Loucy (cell line): ENCODE measurements around the gene RRP1B.
"Not testable (repeated sequence)": the region's sequence is repeated elsewhere in the genome, so short reads cannot be mapped to it uniquely, and the experiment has no call there.

Experiments
- H2AFZ ChIP-seq: fragments of 200-600 bp; sonication (generic); 2 replicates; pipeline ENCODE4 v1.6.0; 2016; ENCODE audit warnings: antibody characterized with exemption, mild to moderate bottlenecking, low read length, moderate library complexity
- H3F3A ChIP-seq: fragments of 200-600 bp; 2 replicates; pipeline ENCODE4 v1.6.0; 2016; ENCODE audit warnings: antibody characterized with exemption, low read depth, mild to moderate bottlenecking
- H3K27me3 ChIP-seq: fragments of 200-600 bp; sonication (generic); 2 replicates; pipeline ENCODE4 v1.6.1; 2014; ENCODE audit warnings: low read length, mild to moderate bottlenecking; ENCODE audit not compliant: insufficient read depth, poor library complexity, severe bottlenecking
- H3K36me3 ChIP-seq: fragments of 200-600 bp; sonication (generic); 2 replicates; pipeline ENCODE4 v1.6.1; 2016; ENCODE audit warnings: low read length; ENCODE audit not compliant: insufficient read depth
- H3K4me1 ChIP-seq: fragments of 200-600 bp; sonication (generic); 2 replicates; pipeline ENCODE4 v1.5.1; 2014; ENCODE audit warnings: low read length, mild to moderate bottlenecking; ENCODE audit not compliant: insufficient read depth, poor library complexity, severe bottlenecking
- H3K4me2 ChIP-seq: fragments of 200-600 bp; sonication (generic); 2 replicates; pipeline ENCODE4 v1.6.0; 2014; ENCODE audit warnings: antibody characterized with exemption, low read length, low read depth, mild to moderate bottlenecking; ENCODE audit not compliant: poor library complexity, severe bottlenecking
- H3K4me3 ChIP-seq: fragments of 200-600 bp; sonication (generic); 2 replicates; pipeline ENCODE4 v1.5.1; 2014; ENCODE audit warnings: low read length, mild to moderate bottlenecking, mixed read lengths; ENCODE audit not compliant: poor library complexity, severe bottlenecking
- H3K79me2 ChIP-seq: fragments of 200-600 bp; sonication (generic); 2 replicates; pipeline ENCODE4 v1.6.1; 2014; ENCODE audit warnings: low read length; ENCODE audit not compliant: insufficient read depth
- H3K9ac ChIP-seq: fragments of 200-600 bp; sonication (generic); 2 replicates; pipeline ENCODE4 v1.6.0; 2014; ENCODE audit warnings: mild to moderate bottlenecking, low read depth, low read length, moderate library complexity; ENCODE audit not compliant: poor library complexity, severe bottlenecking
- H3K9me2 ChIP-seq: fragments of 200-600 bp; sonication (generic); replicated peaks from 2 replicates; pipeline ENCODE4 v1.6.1; 2016; ENCODE audit warnings: low read depth, low read length, mixed read lengths
- H3K9me3 ChIP-seq: fragments of 200-600 bp; sonication (generic); 2 replicates; pipeline ENCODE4 v1.6.1; 2014; ENCODE audit warnings: mild to moderate bottlenecking, antibody characterized with exemption, low read length, low read depth; ENCODE audit not compliant: insufficient read depth
- H4K20me1 ChIP-seq: fragments of 200-600 bp; sonication (generic); 2 replicates; pipeline ENCODE4 v1.6.0; 2014; ENCODE audit warnings: antibody characterized with exemption, low read length, mild to moderate bottlenecking; ENCODE audit not compliant: insufficient read depth, poor library complexity, severe bottlenecking
- EZH2phosphoT487 ChIP-seq: fragments of 200-600 bp; IDR thresholded peaks from 2 replicates; pipeline ENCODE4 v1.6.1; 2018; ENCODE audit warnings: antibody characterized with exemption, mild to moderate bottlenecking, moderate library complexity, borderline replicate concordance
- TF ChIP-seq, protein P1 (sequence below): fragments of 200-600 bp; sonication (generic); conservative IDR thresholded peaks from 2 replicates; pipeline ENCODE4 v1.5.1; 2014; ENCODE audit warnings: mild to moderate bottlenecking, antibody characterized with exemption, low read length

Gene RRP1B

GRCh38 chr21:43707462-43707861 is 48.1 kb downstream of the RRP1B start:
- TF ChIP-seq EZH2phosphoT487 = no peak
- TF ChIP-seq, protein P1, sequence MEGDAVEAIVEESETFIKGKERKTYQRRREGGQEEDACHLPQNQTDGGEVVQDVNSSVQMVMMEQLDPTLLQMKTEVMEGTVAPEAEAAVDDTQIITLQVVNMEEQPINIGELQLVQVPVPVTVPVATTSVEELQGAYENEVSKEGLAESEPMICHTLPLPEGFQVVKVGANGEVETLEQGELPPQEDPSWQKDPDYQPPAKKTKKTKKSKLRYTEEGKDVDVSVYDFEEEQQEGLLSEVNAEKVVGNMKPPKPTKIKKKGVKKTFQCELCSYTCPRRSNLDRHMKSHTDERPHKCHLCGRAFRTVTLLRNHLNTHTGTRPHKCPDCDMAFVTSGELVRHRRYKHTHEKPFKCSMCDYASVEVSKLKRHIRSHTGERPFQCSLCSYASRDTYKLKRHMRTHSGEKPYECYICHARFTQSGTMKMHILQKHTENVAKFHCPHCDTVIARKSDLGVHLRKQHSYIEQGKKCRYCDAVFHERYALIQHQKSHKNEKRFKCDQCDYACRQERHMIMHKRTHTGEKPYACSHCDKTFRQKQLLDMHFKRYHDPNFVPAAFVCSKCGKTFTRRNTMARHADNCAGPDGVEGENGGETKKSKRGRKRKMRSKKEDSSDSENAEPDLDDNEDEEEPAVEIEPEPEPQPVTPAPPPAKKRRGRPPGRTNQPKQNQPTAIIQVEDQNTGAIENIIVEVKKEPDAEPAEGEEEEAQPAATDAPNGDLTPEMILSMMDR = no peak
- Histone ChIP-seq H2AFZ (no peak overlapping the region), H3K4me1 (no peaks in the 10 kb centered on the region)

GRCh38 chr21:43708745-43709381 is 49.5 kb downstream of the RRP1B start:
- Histone ChIP-seq H3K79me2 (no peaks in the 10 kb centered on the region), H3K4me1 (no peaks in the 10 kb centered on the region), H3K4me3 (no peak overlapping the region), H3F3A (no peaks in the 10 kb centered on the region), H2AFZ (no peak overlapping the region), H3K9me3 (no peaks in the 10 kb centered on the region), H3K36me3 (no peaks in the 10 kb centered on the region), H3K9me2 (no peaks in the 10 kb centered on the region), H3K9ac (no peak overlapping the region), H3K27me3 (no peaks in the 10 kb centered on the region), H3K4me2 (no peak overlapping the region), H4K20me1 (no peaks in the 10 kb centered on the region)
- no peak for TF ChIP-seq EZH2phosphoT487
- TF ChIP-seq, protein P1 = no peak

More at GRCh38 chr21:43707462-43707861, 48.1 kb downstream of the RRP1B start:
- Histone ChIP-seq H3K79me2 (no peaks in the 10 kb centered on the region), H3K9ac (no peak overlapping the region), H3K9me3 (no peaks in the 10 kb centered on the region), H3K9me2 (no peaks in the 10 kb centered on the region), H3K4me3 (no peak overlapping the region), H3K27me3 (no peaks in the 10 kb centered on the region), H3K36me3 (no peaks in the 10 kb centered on the region), H4K20me1 (no peaks in the 10 kb centered on the region), H3K4me2 (no peak overlapping the region), H3F3A (no peaks in the 10 kb centered on the region)

DNA sequence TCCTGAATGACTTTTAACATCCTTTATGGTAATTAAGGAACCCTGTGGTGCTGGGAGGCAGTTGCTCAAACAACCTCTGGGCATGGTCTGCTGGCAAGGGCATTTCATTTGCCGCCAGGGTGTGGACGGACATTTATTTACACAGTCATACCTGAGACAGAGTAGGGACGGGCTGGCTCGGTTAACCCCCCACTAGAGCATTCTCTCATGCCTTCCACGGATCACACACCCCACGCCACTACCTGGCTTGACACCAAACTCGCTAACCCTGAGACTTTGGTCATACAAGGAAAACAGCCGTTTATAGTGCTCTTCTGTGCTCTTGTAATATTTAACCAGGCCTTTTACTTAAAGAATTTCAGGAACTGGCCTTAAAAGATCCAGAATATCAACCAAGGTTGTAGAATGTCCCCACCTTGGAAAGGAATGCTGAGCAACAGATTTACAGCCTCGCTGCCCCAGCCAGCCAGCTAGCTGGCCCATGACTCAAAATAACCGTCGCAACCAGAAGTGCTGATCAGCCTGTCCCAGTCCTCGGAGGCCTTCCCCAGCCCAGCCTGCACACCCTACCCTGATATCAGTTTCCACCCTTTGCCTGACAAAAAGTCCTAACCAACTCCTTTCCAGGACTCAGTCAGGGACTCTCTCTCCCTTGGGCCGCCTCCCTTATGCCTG is 53.0 kb downstream of the RRP1B start:
- Histone ChIP-seq H3K27me3 (no peaks in the 10 kb centered on the region), H3K36me3 (no peaks in the 10 kb centered on the region), H3K9ac (no peak overlapping the region), H3F3A (no peaks in the 10 kb centered on the region), H3K79me2 (no peaks in the 10 kb centered on the region), H3K4me1 (no peaks in the 10 kb centered on the region), H3K4me3 (no peak overlapping the region), H2AFZ (no peak overlapping the region), H4K20me1 (no peaks in the 10 kb centered on the region), H3K9me3 (no peaks in the 10 kb centered on the region), H3K4me2 (no peak overlapping the region), H3K9me2 (no peaks in the 10 kb centered on the region)
- TF ChIP-seq, protein P1 = no peak
- no peak for TF ChIP-seq EZH2phosphoT487

DNA sequence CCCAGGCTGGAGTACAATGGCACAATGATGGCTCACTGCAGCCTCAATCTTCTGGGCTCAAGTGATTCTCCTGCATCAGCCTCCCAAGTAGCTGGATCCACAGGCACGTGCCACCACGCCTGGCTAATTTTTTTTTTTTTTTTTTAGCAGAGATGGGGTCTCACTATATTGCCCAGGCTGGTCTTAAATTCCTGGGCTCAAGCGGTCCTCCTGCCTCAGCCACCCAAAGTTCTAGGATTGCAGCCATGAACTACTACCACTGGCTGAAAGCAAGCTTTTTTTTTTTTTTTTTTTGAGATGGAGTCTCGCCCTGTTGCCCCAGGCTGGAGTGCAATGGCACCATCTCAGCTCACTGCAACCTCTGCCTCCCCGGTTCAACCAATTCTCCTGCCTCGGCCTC is 53.8 kb downstream of the RRP1B start:
- H3K27me3 ChIP-seq, H3K9ac ChIP-seq: not testable (repeated sequence)

More for the DNA sequence above, 53.8 kb downstream of the RRP1B start:
- not testable (repeated sequence) for H3K79me2 ChIP-seq, H2AFZ ChIP-seq, H3K9me3 ChIP-seq, H4K20me1 ChIP-seq, H3K4me3 ChIP-seq, H3K4me2 ChIP-seq, H3K4me1 ChIP-seq, H3K36me3 ChIP-seq, H3K9me2 ChIP-seq, H3F3A ChIP-seq
